GM12878 (cell line): ENCODE results near the gene STOML2. TPM values are rescaled to one million over a fixed set of nuclear protein-coding genes. Genes with fewer than 3 reads are reported as not detected.

Source experiments
- ATAC-seq: fragments of 200-7000 bp; cut with Tn5 transposase; 3 replicates; pipeline ENCODE4 v1.9.1; 2020; ENCODE audit warnings: mild to moderate bottlenecking, moderate library complexity
- BruUV-seq: library from RNA; stranded (reverse); fragments of 400-500 nt; replicated peaks from 2 replicates; lab custom pipeline; 2021; lab: Mats Ljungman, UMichigan
- CTCF ChIA-PET: fragments of 300-600 bp; sonication (Branson Sonifier 250); formaldehyde crosslinking; extraction: SDS; loops from one replicate; lab custom pipeline; 2021; ENCODE audit warnings: inconsistent platforms; lab: Yijun Ruan, JAX
- POLR2A ChIA-PET: fragments of 350-600 bp; formaldehyde crosslinking; extraction: SDS; loops from one replicate; lab custom pipeline; 2021; ENCODE audit warnings: inconsistent platforms; lab: Charles Lee
- RAD21 ChIA-PET: fragments of 300-600 bp; sonication (Branson Sonifier 250); formaldehyde crosslinking; loops from one replicate; lab custom pipeline; 2023; ENCODE audit warnings: antibody characterized with exemption; ENCODE audit not compliant: unreplicated experiment; lab: Charles Lee
- SMC1A ChIA-PET: fragments of 300-600 bp; sonication (Branson Sonifier 250); formaldehyde crosslinking; loops from one replicate; lab custom pipeline; 2023; ENCODE audit not compliant: unreplicated experiment, uncharacterized antibody; lab: Charles Lee
- DNase-seq: peaks from one replicate; pipeline ENCODE4 v3.0.0-alpha.2; 2011; ENCODE audit warnings: low read depth, low spot score
- FAIRE-seq: peaks from 3 replicates; lab custom pipeline; 2011; peaks lifted over from hg19 to GRCh38; lab: Jason Lieb, UNC
- H2AFZ ChIP-seq: 2 replicates; pipeline ENCODE4 v1.6.0; 2011; ENCODE audit warnings: low read depth, low read length, control low read depth; ENCODE audit not compliant: control insufficient read depth
- H3K27ac ChIP-seq: 2 replicates; pipeline ENCODE4 v1.5.1; 2011; ENCODE audit warnings: control low read depth; ENCODE audit not compliant: control insufficient read depth, insufficient read depth
- H3K27me3 ChIP-seq, 2 experiments: replicated peaks in 1 of 2; 2 replicates each; pipeline versions ENCODE4 v1.6.0 to v1.6.1; 2011; ENCODE audit warnings: low read length in 1 of 2; ENCODE audit not compliant: control insufficient read depth in 2 of 2, insufficient read depth in 2 of 2
- H3K36me3 ChIP-seq, 2 experiments: 2 replicates each; pipeline ENCODE4 v1.5.1; 2011; ENCODE audit warnings: low read length in 1 of 2; ENCODE audit not compliant: control insufficient read depth in 2 of 2, insufficient read depth in 2 of 2
- H3K4me1 ChIP-seq: 2 replicates; pipeline ENCODE4 v1.6.1; 2011; ENCODE audit warnings: mild to moderate bottlenecking, low read length, moderate library complexity, mixed read lengths; ENCODE audit not compliant: control insufficient read depth, insufficient read depth
- H3K4me2 ChIP-seq: 2 replicates; pipeline ENCODE4 v1.6.0; 2011; ENCODE audit warnings: control low read depth; ENCODE audit not compliant: control insufficient read depth, insufficient read depth
- H3K4me3 ChIP-seq: fragments of 200-600 bp; sonication (generic); 2 replicates; pipeline ENCODE4 v1.5.1; 2016
- H3K79me2 ChIP-seq: 2 replicates; pipeline ENCODE4 v1.6.0; 2011; ENCODE audit warnings: low read length; ENCODE audit not compliant: control insufficient read depth, insufficient read depth
- H3K9ac ChIP-seq: 2 replicates; pipeline ENCODE4 v1.8.0; 2011; ENCODE audit warnings: low read length, control low read depth, mixed read lengths; ENCODE audit not compliant: control insufficient read depth, insufficient read depth
- H3K9me3 ChIP-seq: replicated peaks from 3 replicates; pipeline ENCODE4 v1.5.1; 2011; ENCODE audit warnings: mild to moderate bottlenecking, low read length; ENCODE audit not compliant: control insufficient read depth, insufficient read depth
- H4K20me1 ChIP-seq: 2 replicates; pipeline ENCODE4 v1.6.0; 2011; ENCODE audit not compliant: control insufficient read depth, insufficient read depth
- CBFB ChIP-seq: IDR thresholded peaks from 2 replicates; pipeline ENCODE4 v1.6.1; 2016; ENCODE audit warnings: antibody characterized with exemption, low read depth
- CREB1 ChIP-seq: IDR thresholded peaks from 2 replicates; pipeline ENCODE4 v1.6.1; 2012; ENCODE audit warnings: low read depth, mild to moderate bottlenecking, inconsistent platforms
- ESRRA ChIP-seq: IDR thresholded peaks from 2 replicates; pipeline ENCODE4 v1.6.1; 2012; ENCODE audit warnings: mild to moderate bottlenecking, low read length, improper control_type of control experiment
- HDGF ChIP-seq: fragments of 450-650 bp; IDR thresholded peaks from 2 replicates; pipeline ENCODE4 v1.6.1; 2016; ENCODE audit warnings: antibody characterized with exemption
- SREBF2 ChIP-seq: IDR thresholded peaks from 2 replicates; pipeline ENCODE4 v1.6.1; 2012; ENCODE audit warnings: mild to moderate bottlenecking, low read length
- ZNF384 ChIP-seq: IDR thresholded peaks from 2 replicates; pipeline ENCODE4 v1.6.1; 2012; ENCODE audit warnings: low read depth, mild to moderate bottlenecking, low read length, improper control_type of control experiment, borderline replicate concordance
- WGBS: methylation state at CpG from one replicate; pipeline ENCODE4 v1.1.6; 2016; ENCODE audit warnings: low lambda C conversion rate; ENCODE audit not compliant: insufficient replicate concordance, insufficient coverage; ENCODE audit errors: missing lambda C conversion rate; 5-methylcytosine and 5-hydroxymethylcytosine counted together
- in situ Hi-C: fragments of 300-500 bp; cut with MboI; formaldehyde crosslinking; loops from 9 replicates; pipeline ENCODE4 v1.14.3; 2018; ENCODE audit warnings: mixed read lengths
- intact Hi-C: fragments of 100-400 bp; cut with micrococcal nuclease; formaldehyde crosslinking; loops from one replicate; pipeline ENCODE4 v1.14.2; 2022; ENCODE audit not compliant: unreplicated experiment
- polyA plus RNA-seq, 11 experiments: library from polyadenylated mRNA; depleted of rRNA in 4 of 11; unstranded in 6 of 11; stranded (reverse) in 5 of 11; fragments of >200 nt; fragmentation: Nextera tagmentation in 4 of 11; fragmentation: Illumina TruSeq in 1 of 11; extraction: Ambion mirVana in 4 of 11; extraction: Trizol in 1 of 11; gene quantifications; 1 replicate in 1 of 11; 2 replicates in 10 of 11; pipeline versions ENCODE4 v1.2.1 to v1.2.3, GENCODE V29; 2011 to 2016; ENCODE audit warnings: inconsistent platforms in 2 of 11, missing spikeins in 2 of 11, low read depth in 1 of 11
- total RNA-seq, 4 experiments: library from RNA; depleted of rRNA in 3 of 4; stranded (reverse); fragments of >200 nt in 3 of 4; fragmentation: Illumina TruSeq in 1 of 4; extraction: Trizol in 1 of 4; gene quantifications; 2 replicates each; pipeline versions ENCODE4 v1.2.1 to v1.2.3, GENCODE V29; 2013 to 2021
- TF ChIP-seq, protein P1 (sequence below): fragments of 450-650 bp; IDR thresholded peaks from 2 replicates; pipeline ENCODE4 v1.6.1; 2018; ENCODE audit warnings: borderline replicate concordance, mild to moderate bottlenecking; ENCODE audit not compliant: partially characterized antibody

The STOML2 gene
- total and polyA plus RNA-seq, 10 of the 15 experiments (the other 5 are each of a cell fraction or from before 2014, with no cell fraction given) = 112 to 284 (median 207) TPM

DNA sequence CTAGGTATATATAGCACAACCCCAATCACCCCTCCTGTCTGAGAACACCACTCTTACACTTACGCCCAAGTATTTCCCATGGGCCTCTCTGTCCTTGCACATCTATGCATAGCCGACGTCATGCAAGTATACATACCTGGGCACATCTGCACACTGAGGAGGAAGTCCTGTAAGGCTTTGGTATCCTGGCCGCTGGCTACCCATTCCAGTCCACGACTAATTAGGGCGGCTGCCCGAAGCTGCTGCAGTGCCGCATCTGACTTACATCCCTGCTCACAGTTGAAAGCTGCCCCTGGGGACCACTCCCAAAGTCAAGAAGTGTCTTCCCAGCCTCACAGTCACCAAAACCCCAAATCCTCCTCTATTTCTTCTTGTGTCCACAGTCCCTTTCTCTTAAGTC lies 28.1 kb downstream of the STOML2 start:
- no peaks in the 10 kb centered on the region for H3K9me3 ChIP-seq
- no peak overlapping the region for H3K27ac ChIP-seq
- H3K27me3 ChIP-seq = no peaks in the 10 kb centered on the region
- 99% methylated on average over 8 of the region's 8 CpGs for WGBS
- ChIA-PET SMC1A (no interaction called here), POLR2A (interaction anchor here (0.6 kb wide), 1 partner anchor 754 kb away, joined by 3 read pairs; no protein-coding TSS in a partner anchor), RAD21 (no interaction called here)
- no peak overlapping the region for H3K4me3 ChIP-seq
- in situ Hi-C loops = no loop called here
- ATAC-seq = no peak
- no peak overlapping the region for H3K4me2 ChIP-seq
- H3K36me3 ChIP-seq = peaks cover 0 to 13% of the 10 kb centered on the region in 2 experiments; a peak in 3 of 4 replicates
- DNase-seq = no peak
- no peak for TF ChIP-seq HDGF
- no peak for TF ChIP-seq ESRRA
- TF ChIP-seq SREBF2 = no peak
- TF ChIP-seq, protein P1, sequence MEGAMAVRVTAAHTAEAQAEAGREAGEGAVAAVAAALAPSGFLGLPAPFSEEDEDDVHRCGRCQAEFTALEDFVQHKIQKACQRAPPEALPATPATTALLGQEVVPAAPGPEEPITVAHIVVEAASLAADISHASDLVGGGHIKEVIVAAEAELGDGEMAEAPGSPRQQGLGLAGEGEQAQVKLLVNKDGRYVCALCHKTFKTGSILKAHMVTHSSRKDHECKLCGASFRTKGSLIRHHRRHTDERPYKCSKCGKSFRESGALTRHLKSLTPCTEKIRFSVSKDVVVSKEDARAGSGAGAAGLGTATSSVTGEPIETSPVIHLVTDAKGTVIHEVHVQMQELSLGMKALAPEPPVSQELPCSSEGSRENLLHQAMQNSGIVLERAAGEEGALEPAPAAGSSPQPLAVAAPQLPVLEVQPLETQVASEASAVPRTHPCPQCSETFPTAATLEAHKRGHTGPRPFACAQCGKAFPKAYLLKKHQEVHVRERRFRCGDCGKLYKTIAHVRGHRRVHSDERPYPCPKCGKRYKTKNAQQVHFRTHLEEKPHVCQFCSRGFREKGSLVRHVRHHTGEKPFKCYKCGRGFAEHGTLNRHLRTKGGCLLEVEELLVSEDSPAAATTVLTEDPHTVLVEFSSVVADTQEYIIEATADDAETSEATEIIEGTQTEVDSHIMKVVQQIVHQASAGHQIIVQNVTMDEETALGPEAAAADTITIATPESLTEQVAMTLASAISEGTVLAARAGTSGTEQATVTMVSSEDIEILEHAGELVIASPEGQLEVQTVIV = no peak
- TF ChIP-seq CBFB = no peak
- TF ChIP-seq CREB1 = no peak
- no peak for TF ChIP-seq ZNF384
- TF ChIP-seq, all 136 proteins: peak for 0
- BruUV-seq = no TSS peak
- H3K4me1 ChIP-seq = peaks cover 14% of the 10 kb centered on the region
- H2AFZ ChIP-seq = no peak overlapping the region
- H3K9ac ChIP-seq = no peak overlapping the region
- H3K79me2 ChIP-seq = peaks cover 47% of the 10 kb centered on the region
- CTCF ChIA-PET = no interaction called here
- intact Hi-C loops = loop anchor here (5.0 to 10.0 kb wide), 3 partner anchors 38 to 650 kb away; partner anchors contain the start of gene DNAJB5
- H4K20me1 ChIP-seq = peaks cover 12% of the 10 kb centered on the region
- no peak for FAIRE-seq
